Left ventricle myocardium inferior (tissue), 1 donor: Measurements from ENCODE around the gene RAD51AP2. TPM values are rescaled to one million over a fixed set of nuclear protein-coding genes. Genes with fewer than 3 reads are reported as not detected.

ENCODE experiments used
- DNase-seq: peaks from one replicate; pipeline ENCODE4 v3.0.0-alpha.2; 2020
- H3K27ac ChIP-seq: fragments of 200-600 bp; replicated peaks from 2 replicates; pipeline ENCODE4 v1.8.0; 2021
- H3K27me3 ChIP-seq: fragments of 200-600 bp; 2 replicates; pipeline ENCODE4 v1.8.0; 2021; ENCODE audit warnings: low read depth
- H3K36me3 ChIP-seq: fragments of 200-600 bp; 2 replicates; pipeline ENCODE4 v1.8.0; 2021
- H3K4me1 ChIP-seq: fragments of 200-600 bp; 2 replicates; pipeline ENCODE4 v1.8.0; 2021
- H3K4me3 ChIP-seq: fragments of 200-600 bp; 2 replicates; pipeline ENCODE4 v1.8.0; 2021; ENCODE audit warnings: mild to moderate bottlenecking, moderate library complexity
- H3K9me3 ChIP-seq: fragments of 200-600 bp; replicated peaks from 2 replicates; pipeline ENCODE4 v1.8.0; 2021
- intact Hi-C: fragments of 100-400 bp; cut with micrococcal nuclease; formaldehyde crosslinking; loops from one replicate; pipeline ENCODE4 v1.11.0; 2022
- total RNA-seq: library from RNA; stranded (reverse); fragmentation: NEBNext Ultra II Directional; extraction: Animal tissue kit (Norgen Biotek cat#: 25700); gene quantifications from one replicate; pipeline ENCODE4 v1.2.1, GENCODE V29; 2021
- TF ChIP-seq, protein P1 (sequence below): fragments of 200-600 bp; IDR thresholded peaks from 2 replicates; pipeline ENCODE4 v1.8.0; 2021; ENCODE audit warnings: antibody characterized with exemption, mild to moderate bottlenecking, borderline replicate concordance
- donor health status: DM: no; HTN: yes; CAD: no; lungs with severe emphysema.

The RAD51AP2 gene
- total RNA-seq, 1 donor from 2014 or later: 0.14 TPM

DNA sequence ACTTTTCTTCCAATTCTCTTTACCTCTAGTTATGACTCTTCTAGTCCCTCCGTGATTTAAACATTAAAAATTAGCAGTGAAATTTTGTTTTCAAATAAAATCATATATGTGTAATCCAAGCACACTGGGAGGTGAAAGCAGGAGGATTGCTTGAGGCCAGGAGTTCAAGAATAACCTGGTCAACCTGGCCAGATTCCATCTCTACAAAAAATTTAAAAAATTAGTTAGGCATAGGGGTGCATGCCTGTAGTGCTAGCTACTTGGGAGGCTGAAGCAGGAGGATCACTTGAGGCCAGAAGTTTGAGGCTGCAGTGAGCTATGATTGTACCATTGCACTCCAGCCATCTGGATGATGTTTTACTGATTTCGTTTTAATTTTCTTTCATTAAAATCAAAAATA is 15.3 kb upstream of the RAD51AP2 start:
- no peak overlapping the region for H3K4me3 ChIP-seq
- H3K36me3 ChIP-seq: no peaks in the 10 kb centered on the region
- peaks cover 24% of the 10 kb centered on the region for H3K27me3 ChIP-seq
- DNase-seq: no peak
- no peak overlapping the region for H3K27ac ChIP-seq
- H3K4me1 ChIP-seq: peaks cover 2% of the 10 kb centered on the region
- H3K9me3 ChIP-seq: no peaks in the 10 kb centered on the region
- intact Hi-C loops: no loop called here
- TF ChIP-seq, protein P1, sequence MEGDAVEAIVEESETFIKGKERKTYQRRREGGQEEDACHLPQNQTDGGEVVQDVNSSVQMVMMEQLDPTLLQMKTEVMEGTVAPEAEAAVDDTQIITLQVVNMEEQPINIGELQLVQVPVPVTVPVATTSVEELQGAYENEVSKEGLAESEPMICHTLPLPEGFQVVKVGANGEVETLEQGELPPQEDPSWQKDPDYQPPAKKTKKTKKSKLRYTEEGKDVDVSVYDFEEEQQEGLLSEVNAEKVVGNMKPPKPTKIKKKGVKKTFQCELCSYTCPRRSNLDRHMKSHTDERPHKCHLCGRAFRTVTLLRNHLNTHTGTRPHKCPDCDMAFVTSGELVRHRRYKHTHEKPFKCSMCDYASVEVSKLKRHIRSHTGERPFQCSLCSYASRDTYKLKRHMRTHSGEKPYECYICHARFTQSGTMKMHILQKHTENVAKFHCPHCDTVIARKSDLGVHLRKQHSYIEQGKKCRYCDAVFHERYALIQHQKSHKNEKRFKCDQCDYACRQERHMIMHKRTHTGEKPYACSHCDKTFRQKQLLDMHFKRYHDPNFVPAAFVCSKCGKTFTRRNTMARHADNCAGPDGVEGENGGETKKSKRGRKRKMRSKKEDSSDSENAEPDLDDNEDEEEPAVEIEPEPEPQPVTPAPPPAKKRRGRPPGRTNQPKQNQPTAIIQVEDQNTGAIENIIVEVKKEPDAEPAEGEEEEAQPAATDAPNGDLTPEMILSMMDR: no peak

DNA sequence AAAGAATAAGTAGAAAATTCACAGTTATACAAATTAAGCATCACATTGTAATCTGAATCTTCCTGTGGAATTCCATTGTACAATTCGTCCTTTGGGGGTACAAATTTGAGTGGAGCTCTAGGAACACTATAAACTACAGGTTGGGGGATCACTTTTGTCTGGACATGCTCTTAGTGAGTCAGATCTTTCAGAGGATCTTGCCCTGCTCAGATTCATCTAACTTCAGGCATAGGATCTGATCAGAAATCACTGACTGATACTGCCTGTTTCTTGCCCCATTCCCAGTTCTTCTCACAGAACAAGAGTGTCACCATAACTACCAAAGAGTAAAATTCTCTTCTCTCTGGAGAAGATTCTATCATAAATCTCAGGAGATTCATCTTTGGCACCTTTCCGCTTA is 11.5 kb upstream of the RAD51AP2 start:
- H3K27ac ChIP-seq: no peak overlapping the region
- TF ChIP-seq, protein P1: no peak
- no peak for DNase-seq
- H3K9me3 ChIP-seq: no peaks in the 10 kb centered on the region
- H3K27me3 ChIP-seq: no peaks in the 10 kb centered on the region
- intact Hi-C loops: no loop called here
- H3K36me3 ChIP-seq: no peaks in the 10 kb centered on the region
- H3K4me3 ChIP-seq: no peak overlapping the region
- no peaks in the 10 kb centered on the region for H3K4me1 ChIP-seq

DNA sequence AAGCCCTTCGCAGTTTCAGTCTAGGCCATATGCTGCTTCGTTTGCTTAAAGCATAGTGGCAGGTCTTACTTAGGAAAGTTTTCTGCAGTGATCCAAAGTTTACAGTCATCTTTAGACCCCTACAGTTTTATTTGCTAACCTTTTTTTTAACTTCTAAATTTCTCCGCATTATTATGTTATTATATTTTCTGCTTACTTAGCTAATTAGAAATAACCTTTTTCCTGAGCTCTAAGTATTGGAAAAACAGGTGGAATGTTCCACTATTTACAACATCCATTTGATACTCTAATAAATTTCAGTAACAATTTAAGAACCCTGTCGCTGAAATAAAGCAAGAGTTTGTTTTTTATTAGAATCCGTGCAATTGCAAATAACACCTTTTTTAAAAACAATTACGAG is 4.1 kb upstream of the RAD51AP2 start:
- H3K4me3 ChIP-seq: no peak overlapping the region
- no peaks in the 10 kb centered on the region for H3K9me3 ChIP-seq
- H3K27me3 ChIP-seq: peaks cover 10% of the 10 kb centered on the region
- TF ChIP-seq, protein P1: no peak
- intact Hi-C loops: no loop called here
- no peak overlapping the region for H3K27ac ChIP-seq
- peaks cover 8% of the 10 kb centered on the region for H3K4me1 ChIP-seq
- H3K36me3 ChIP-seq: no peaks in the 10 kb centered on the region
- DNase-seq: no peak

DNA sequence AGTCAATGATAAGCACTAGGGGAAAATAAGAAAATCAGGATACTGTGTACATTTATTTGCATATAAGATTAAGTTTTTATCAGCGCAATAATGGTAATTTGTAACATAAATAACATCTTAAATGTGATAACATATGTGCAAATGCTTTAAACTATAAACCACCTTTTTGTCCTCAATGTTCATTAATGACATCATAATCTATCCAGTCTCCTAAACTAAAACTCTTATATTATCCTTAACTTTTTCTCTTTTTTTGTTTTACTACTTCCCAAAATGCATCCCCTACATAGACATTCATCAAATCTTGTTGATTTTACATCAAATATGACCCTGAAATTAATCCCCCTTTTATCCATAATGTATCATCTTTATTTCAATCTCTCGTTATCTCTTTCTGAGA is 3.4 kb upstream of the RAD51AP2 start:
- Histone ChIP-seq H3K36me3 (no peaks in the 10 kb centered on the region), H3K27ac (no peak overlapping the region), H3K27me3 (peaks cover 10% of the 10 kb centered on the region), H3K4me1 (peaks cover 8% of the 10 kb centered on the region), H3K9me3 (no peaks in the 10 kb centered on the region), H3K4me3 (no peak overlapping the region)
- no peak for DNase-seq
- TF ChIP-seq, protein P1: no peak
- intact Hi-C loops: no loop called here

DNA sequence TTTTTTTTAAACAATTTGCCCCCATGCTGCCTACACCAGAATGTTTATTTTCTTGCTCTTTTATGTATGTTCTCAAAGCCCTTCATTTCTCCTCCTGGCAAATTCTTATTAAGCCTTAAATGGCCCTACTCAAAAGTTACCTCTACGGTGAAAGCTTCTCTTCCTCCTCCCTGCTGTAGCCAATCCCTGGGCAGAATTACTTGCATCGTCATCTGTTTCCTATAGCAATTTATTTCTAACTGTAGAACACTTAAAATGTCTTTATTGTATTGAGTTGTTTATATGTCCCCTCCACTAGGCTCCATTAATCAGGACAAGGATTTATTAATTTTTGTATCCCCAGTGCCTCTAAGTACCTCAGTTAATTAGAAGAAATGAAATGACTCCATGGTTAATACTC is 2.5 kb upstream of the RAD51AP2 start:
- H3K36me3 ChIP-seq: no peaks in the 10 kb centered on the region
- intact Hi-C loops: no loop called here
- peaks cover 8% of the 10 kb centered on the region for H3K4me1 ChIP-seq
- peaks cover 10% of the 10 kb centered on the region for H3K27me3 ChIP-seq
- DNase-seq: no peak
- H3K4me3 ChIP-seq: no peak overlapping the region
- no peaks in the 10 kb centered on the region for H3K9me3 ChIP-seq
- TF ChIP-seq, protein P1: no peak
- no peak overlapping the region for H3K27ac ChIP-seq

DNA sequence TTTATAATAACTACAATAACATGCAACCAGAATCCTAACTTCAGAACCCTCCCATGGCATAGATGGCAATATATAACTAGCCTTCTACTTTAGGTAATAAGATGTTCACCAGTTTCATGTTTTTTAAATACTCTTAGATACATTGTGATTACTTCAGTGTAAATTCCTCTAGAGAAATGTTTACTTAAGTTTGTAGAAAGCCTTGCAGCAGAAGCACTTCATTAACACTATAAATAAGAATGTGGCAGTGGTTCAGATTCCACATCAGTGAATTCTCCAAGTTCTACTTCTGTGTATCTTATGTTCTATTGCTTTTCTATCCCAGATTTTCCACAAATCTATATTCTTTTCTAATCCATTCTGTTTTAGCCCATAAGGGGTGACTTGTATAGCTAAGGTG is 1.2 kb upstream of the RAD51AP2 start:
- Histone ChIP-seq H3K36me3 (no peaks in the 10 kb centered on the region), H3K27ac (no peak overlapping the region), H3K4me1 (peaks cover 8% of the 10 kb centered on the region), H3K9me3 (no peaks in the 10 kb centered on the region), H3K27me3 (peaks cover 10% of the 10 kb centered on the region), H3K4me3 (no peak overlapping the region)
- intact Hi-C loops: no loop called here
- TF ChIP-seq, protein P1: no peak
- DNase-seq: no peak
